Rectal smooth muscle tissue (tissue), 1 donor: ENCODE measurements around the gene SLC26A11.

Experiments
- H3K27ac ChIP-seq: one replicate; pipeline ENCODE4 v1.7.0; 2013; ENCODE audit warnings: low read depth, low read length, inconsistent platforms
- H3K27me3 ChIP-seq: one replicate; pipeline ENCODE4 v1.7.0; 2013; ENCODE audit warnings: low read length; ENCODE audit not compliant: control insufficient read depth, insufficient read depth
- H3K36me3 ChIP-seq: one replicate; pipeline ENCODE4 v1.7.0; 2013; ENCODE audit warnings: low read length; ENCODE audit not compliant: control insufficient read depth, insufficient read depth
- H3K4me1 ChIP-seq: one replicate; pipeline ENCODE4 v1.7.0; 2013; ENCODE audit warnings: low read length; ENCODE audit not compliant: control insufficient read depth, insufficient read depth
- H3K4me3 ChIP-seq: one replicate; pipeline ENCODE4 v1.7.0; 2013; ENCODE audit warnings: low read length
- H3K9ac ChIP-seq: one replicate; pipeline ENCODE4 v1.7.0; 2013; ENCODE audit warnings: low read length

Gene SLC26A11

GRCh38 chr17:80201446-80201845, 18.8 kb upstream of the SLC26A11 start:
- Histone ChIP-seq H3K4me1 (no peaks in the 10 kb centered on the region), H3K36me3 (no peaks in the 10 kb centered on the region)

GRCh38 chr17:80202197-80202596, 18.0 kb upstream of the SLC26A11 start:
- H3K36me3 ChIP-seq = no peaks in the 10 kb centered on the region

More at GRCh38 chr17:80201446-80201845, 18.8 kb upstream of the SLC26A11 start:
- Histone ChIP-seq H3K4me3 (no peak overlapping the region), H3K27ac (no peak overlapping the region), H3K9ac (no peak overlapping the region), H3K27me3 (no peaks in the 10 kb centered on the region)

GRCh38 chr17:80203471-80203963, 16.7 kb upstream of the SLC26A11 start:
- H3K4me1 ChIP-seq = no peaks in the 10 kb centered on the region
- H3K36me3 ChIP-seq = peaks cover 2% of the 10 kb centered on the region
- no peak overlapping the region for H3K4me3 ChIP-seq
- H3K27me3 ChIP-seq = no peaks in the 10 kb centered on the region
- H3K27ac ChIP-seq = no peak overlapping the region
- H3K9ac ChIP-seq = no peak overlapping the region

More at GRCh38 chr17:80202197-80202596, 18.0 kb upstream of the SLC26A11 start:
- no peaks in the 10 kb centered on the region for H3K27me3 ChIP-seq
- no peak overlapping the region for H3K4me3 ChIP-seq
- H3K4me1 ChIP-seq = no peaks in the 10 kb centered on the region
- H3K27ac ChIP-seq = no peak overlapping the region
- no peak overlapping the region for H3K9ac ChIP-seq

GRCh38 chr17:80204626-80205468, 15.4 kb upstream of the SLC26A11 start:
- H3K36me3 ChIP-seq = peaks cover 2% of the 10 kb centered on the region
- H3K4me1 ChIP-seq = no peaks in the 10 kb centered on the region
- H3K27ac ChIP-seq = no peak overlapping the region
- H3K9ac ChIP-seq = no peak overlapping the region
- H3K4me3 ChIP-seq = no peak overlapping the region
- no peaks in the 10 kb centered on the region for H3K27me3 ChIP-seq

GRCh38 chr17:80205811-80206210, 14.4 kb upstream of the SLC26A11 start:
- H3K9ac ChIP-seq = no peak overlapping the region
- H3K4me1 ChIP-seq = no peaks in the 10 kb centered on the region
- no peak overlapping the region for H3K27ac ChIP-seq
- no peaks in the 10 kb centered on the region for H3K27me3 ChIP-seq
- H3K4me3 ChIP-seq = no peak overlapping the region
- H3K36me3 ChIP-seq = peaks cover 5% of the 10 kb centered on the region

GRCh38 chr17:80208050-80208449, 12.2 kb upstream of the SLC26A11 start:
- Histone ChIP-seq H3K4me3 (no peak overlapping the region), H3K27ac (no peak overlapping the region), H3K36me3 (peaks cover 12% of the 10 kb centered on the region), H3K4me1 (no peaks in the 10 kb centered on the region), H3K27me3 (no peaks in the 10 kb centered on the region), H3K9ac (no peak overlapping the region)

GRCh38 chr17:80209765-80210164, 10.5 kb upstream of the SLC26A11 start:
- H3K9ac ChIP-seq = no peak overlapping the region
- no peaks in the 10 kb centered on the region for H3K27me3 ChIP-seq
- peaks cover 12% of the 10 kb centered on the region for H3K36me3 ChIP-seq
- no peaks in the 10 kb centered on the region for H3K4me1 ChIP-seq
- no peak overlapping the region for H3K27ac ChIP-seq
- H3K4me3 ChIP-seq = no peak overlapping the region

GRCh38 chr17:80210348-80211108, 9.7 kb upstream of the SLC26A11 start:
- no peak overlapping the region for H3K9ac ChIP-seq
- no peaks in the 10 kb centered on the region for H3K27me3 ChIP-seq
- no peak overlapping the region for H3K27ac ChIP-seq
- H3K36me3 ChIP-seq = peaks cover 12% of the 10 kb centered on the region
- H3K4me3 ChIP-seq = no peak overlapping the region
- no peaks in the 10 kb centered on the region for H3K4me1 ChIP-seq

GRCh38 chr17:80212109-80212508, 8.1 kb upstream of the SLC26A11 start:
- H3K9ac ChIP-seq = no peak overlapping the region
- no peak overlapping the region for H3K4me3 ChIP-seq
- H3K36me3 ChIP-seq = peaks cover 18% of the 10 kb centered on the region
- H3K27ac ChIP-seq = no peak overlapping the region
- H3K4me1 ChIP-seq = no peaks in the 10 kb centered on the region
- no peaks in the 10 kb centered on the region for H3K27me3 ChIP-seq

GRCh38 chr17:80212511-80212910, 7.7 kb upstream of the SLC26A11 start:
- Histone ChIP-seq H3K27me3 (no peaks in the 10 kb centered on the region), H3K4me3 (no peak overlapping the region), H3K4me1 (no peaks in the 10 kb centered on the region), H3K36me3 (peaks cover 22% of the 10 kb centered on the region), H3K27ac (no peak overlapping the region), H3K9ac (no peak overlapping the region)

- Histone ChIP-seq H3K36me3 (peaks cover 23% of the 10 kb centered on the region), H3K9ac (no peak overlapping the region), H3K4me3 (no peak overlapping the region), H3K4me1 (no peaks in the 10 kb centered on the region), H3K27ac (no peak overlapping the region), H3K27me3 (no peaks in the 10 kb centered on the region)
Measured at GRCh38 chr17:80212962-80213642, 7.1 kb upstream of the SLC26A11 start.

GRCh38 chr17:80213643-80213975, 6.6 kb upstream of the SLC26A11 start:
- no peak overlapping the region for H3K9ac ChIP-seq
- no peak overlapping the region for H3K4me3 ChIP-seq
- no peaks in the 10 kb centered on the region for H3K27me3 ChIP-seq
- no peaks in the 10 kb centered on the region for H3K4me1 ChIP-seq
- H3K36me3 ChIP-seq = peaks cover 21% of the 10 kb centered on the region
- H3K27ac ChIP-seq = no peak overlapping the region
